Inferior parietal cortex (tissue), 1 donor: ENCODE data around the gene ASPN.

Experiments
- DNase-seq: peaks from one replicate; pipeline ENCODE4 v3.0.0-alpha.2; 2016; ENCODE audit errors: extremely low spot score

Gene ASPN

DNA sequence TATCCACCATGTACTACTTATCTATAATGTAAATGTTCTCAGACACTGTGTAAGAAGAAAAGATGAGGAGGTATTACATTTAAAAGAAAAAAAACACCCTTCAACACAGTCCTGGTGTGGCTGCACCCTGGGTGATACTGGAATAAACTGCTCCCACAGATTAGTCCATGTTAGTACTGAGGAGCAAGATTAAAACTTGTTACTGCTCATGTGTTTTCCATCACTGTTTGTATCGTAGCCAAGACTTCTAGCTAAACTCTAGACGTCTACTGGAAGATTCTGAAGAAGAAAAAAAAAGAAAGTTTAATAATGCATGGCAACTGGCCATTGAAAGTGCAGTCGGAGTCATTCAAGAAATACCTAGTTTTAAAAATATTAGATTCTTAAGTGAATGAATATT is at the start of gene ASPN:
ASPN (minus strand) TSS at position 178 of the 400 bp plus-strand sequence.
- no peak for DNase-seq

- DNase-seq = no peak
These were observed 48.6 kb upstream of the ASPN start for GRCh38 chr9:92530893-92531292.

DNA sequence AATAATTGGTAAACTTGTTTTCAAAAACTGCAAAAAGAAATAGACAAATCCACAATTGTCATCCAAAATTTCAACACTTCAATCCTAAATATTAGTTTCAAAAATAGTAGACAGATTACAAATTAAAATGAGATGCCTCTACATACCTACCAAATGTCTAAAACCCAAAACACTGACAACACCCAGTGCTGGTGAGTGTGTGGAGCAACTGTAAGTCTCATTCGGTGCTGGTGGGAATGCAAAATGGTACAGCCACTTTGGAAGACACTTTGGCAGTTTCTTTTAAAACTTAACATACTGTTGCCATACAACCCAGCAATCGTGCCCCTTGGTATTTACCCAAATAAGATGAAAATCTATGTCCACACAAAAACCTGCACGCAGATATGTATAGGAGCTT is 46.8 kb upstream of the ASPN start:
- DNase-seq = no peak

GRCh38 chr9:92528522-92528849 is 46.2 kb upstream of the ASPN start:
- no peak for DNase-seq

GRCh38 chr9:92527832-92528521 is 45.7 kb upstream of the ASPN start:
- DNase-seq = no peak

DNA sequence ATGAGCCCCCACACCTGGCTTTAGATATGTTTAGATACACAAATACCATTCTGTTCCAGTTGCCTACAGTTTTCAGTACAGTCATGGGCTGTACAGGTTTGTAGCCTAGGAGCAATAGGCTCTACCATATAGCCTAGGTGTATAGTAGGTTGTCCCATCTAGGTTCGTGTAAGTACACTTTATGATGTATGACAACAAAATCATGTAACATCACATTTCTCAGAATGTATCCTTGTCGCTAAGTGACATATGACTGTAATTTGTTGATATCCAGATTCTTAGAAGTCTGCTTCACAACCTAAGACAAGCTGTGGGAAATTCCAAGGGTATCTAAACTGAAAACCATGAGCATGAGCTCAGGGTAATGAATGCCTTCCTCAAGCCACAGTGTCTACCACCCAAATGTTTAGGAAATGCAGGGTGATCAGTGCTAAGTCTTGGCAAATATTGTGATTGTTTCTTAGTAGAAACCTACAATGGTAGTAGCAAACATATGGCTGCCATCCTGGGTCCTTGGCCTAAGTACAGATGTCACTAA is 45.1 kb upstream of the ASPN start:
- no peak for DNase-seq

DNA sequence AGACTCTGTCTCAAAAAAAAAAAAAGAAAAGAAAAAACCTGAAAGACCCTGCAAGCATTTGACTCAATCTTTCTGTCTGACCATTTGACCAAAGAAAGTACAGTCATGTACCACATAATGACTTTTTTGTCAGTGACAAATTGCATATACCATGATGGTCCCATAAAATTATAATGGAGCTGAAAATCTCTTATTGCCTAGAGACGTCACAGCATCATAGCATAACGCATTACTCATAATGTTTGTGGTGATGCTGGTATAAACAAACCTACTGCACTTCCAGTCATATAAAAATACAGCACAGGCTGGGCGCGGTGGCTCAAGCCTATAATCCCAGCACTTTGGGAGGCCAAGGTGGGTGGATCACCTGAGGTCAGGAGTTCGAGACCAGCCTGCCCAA is 43.0 kb upstream of the ASPN start:
- no peak for DNase-seq

DNA sequence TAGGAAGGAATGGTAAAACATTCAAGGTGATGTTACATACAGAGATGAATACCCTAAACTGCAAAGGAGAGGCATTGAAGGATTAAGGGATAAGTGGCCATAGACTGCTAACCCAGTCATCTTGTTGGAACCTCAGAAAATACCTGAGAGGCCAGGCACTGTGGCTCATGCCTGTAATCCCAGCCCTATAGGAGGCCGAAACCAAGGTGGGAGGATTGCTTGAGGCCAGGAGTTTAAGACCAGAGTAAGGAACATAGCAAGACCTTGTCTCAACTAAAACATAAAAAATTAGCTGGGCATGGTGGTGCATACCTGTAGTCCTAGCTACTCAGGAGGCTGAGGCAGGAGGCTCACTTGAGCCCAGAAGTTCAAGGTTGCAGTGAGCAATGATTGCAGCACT is 42.6 kb upstream of the ASPN start:
- DNase-seq = no peak

- no peak for DNase-seq
These were observed 41.0 kb upstream of the ASPN start for GRCh38 chr9:92522983-92523970.

GRCh38 chr9:92520837-92521236 is 38.5 kb upstream of the ASPN start:
- no peak for DNase-seq

GRCh38 chr9:92518199-92518598 is 35.9 kb upstream of the ASPN start:
- no peak for DNase-seq

DNA sequence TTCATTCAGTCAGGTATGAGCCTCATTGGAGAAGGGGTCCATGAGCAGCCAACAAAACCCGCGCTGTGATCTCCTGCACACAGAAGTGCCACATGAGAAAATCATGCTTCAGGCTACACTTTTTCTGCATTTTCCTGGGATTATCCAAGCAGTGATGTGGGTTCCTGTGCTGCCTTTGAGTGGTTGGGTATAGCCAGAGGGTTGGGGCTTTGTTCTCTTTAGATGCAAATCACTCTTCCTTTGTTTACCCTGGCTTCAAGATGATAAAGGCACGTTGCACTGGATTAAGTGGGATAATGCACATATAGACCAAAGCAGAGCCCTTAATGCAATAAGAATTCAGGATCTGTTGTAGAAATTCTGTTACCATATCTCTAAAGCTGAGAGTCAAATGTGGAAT is 34.7 kb upstream of the ASPN start:
- DNase-seq = no peak

- DNase-seq = no peak
These were observed 34.2 kb upstream of the ASPN start for GRCh38 chr9:92516521-92516920.

GRCh38 chr9:92514635-92515034 is 32.3 kb upstream of the ASPN start:
- no peak for DNase-seq

DNA sequence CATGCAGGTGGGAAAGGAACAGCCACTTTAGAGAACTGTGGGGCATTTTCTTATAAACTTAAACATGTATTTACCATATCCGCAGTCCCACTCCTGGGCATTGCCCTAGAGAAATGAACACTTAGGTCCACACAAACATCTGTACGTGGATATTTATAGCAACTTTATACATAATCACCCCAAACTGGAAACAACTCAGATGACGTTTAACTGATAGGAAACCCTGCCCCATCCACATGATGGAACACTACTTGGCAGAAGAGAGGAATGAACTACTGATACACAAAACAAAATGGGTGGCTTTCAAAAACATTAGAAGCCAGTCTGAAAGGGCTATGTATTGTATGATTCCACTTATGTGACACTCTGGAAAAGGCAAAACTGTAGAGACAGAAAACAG is 31.0 kb upstream of the ASPN start:
- no peak for DNase-seq

DNA sequence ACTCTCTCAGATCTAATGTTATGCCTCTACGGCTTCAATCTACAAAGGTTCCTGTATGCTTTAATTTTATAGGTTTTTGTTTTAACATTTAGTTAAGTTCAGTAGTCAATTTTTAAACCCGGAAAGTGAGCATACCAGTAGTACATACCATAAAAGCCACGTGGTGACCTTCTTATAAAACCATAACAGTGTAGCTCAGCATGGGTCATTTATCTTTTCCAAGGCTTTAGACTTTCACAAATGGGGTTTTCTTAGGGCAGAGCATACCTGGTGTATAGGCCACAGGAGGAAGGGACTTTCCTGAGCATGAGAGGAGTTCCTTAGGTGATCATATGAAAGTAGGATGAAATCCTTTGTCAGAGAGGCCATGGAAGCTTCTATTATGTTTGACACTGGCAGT is 30.3 kb upstream of the ASPN start:
- DNase-seq = no peak

- DNase-seq = no peak
These were observed 28.4 kb upstream of the ASPN start for GRCh38 chr9:92510747-92511146.

- no peak for DNase-seq
These were observed 26.7 kb upstream of the ASPN start for GRCh38 chr9:92509050-92509449.

DNA sequence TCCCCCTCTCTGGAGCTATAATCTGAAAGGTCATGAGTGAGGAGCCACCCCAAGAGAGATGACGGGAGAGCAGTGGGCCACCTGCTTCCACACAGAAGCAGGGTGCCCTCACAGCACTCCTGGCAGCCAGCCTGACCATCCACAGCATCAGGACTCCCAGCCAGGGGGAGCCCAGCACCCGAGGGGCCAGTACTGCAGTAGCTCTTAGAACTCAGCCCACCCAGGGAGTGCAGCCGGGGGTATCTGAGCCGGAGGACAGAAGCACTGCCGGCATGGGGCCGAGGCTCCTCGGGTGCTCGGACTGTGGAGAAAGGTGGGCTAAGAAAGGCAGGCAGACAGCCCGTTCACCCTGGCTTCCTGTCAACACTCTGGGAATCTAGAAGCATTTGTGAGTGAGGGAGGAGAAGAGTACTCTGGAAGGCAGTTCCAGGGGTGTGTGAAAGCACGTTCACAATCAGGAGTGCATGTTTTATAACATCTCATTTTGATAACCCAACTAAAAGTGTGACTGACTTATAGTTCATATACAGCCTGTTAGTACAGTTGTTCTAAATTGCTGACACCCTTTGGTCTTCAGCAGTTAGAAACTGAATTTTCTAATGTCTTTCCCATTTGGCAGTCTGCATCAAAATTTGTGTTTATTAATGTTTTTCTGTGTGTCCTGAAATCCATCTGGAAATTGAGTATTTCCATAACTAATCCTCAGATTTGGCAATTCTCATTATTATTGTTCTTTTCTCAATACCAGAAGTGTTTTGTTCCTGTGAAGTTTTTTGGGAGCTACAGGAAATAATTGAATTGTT is 25.9 kb upstream of the ASPN start:
- DNase-seq = no peak

GRCh38 chr9:92507496-92507895 is 25.2 kb upstream of the ASPN start:
- no peak for DNase-seq

GRCh38 chr9:92507005-92507404 is 24.7 kb upstream of the ASPN start:
- no peak for DNase-seq
